ENCODE measurements around the gene LTBP2. TPM values are rescaled to one million over a fixed set of nuclear protein-coding genes. Genes with fewer than 3 reads are reported as not detected.

The LTBP2 gene
- total RNA-seq, 1 donor from 2014 or later = 26.5 TPM

DNA sequence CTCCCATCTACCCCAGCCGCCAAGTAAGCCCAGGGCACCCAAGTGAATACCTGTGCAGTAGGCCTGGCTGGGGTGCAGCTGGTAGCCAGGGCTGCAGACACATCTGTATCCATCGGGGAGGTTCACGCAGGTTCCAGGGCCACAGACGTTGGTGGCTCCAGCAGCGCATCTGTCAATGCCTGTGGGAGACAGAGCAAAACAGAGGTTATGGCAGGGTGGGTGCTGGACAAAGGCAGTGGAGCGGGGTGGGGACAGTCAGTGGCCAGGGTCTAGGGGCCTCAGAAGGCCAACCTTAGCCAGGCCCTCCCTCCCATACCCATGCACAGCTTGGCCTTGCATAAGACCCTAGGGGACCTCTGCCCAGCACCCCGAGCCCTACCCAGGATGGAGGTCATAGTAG lies 89.3 kb downstream of the LTBP2 start:
- no peaks in the 10 kb centered on the region for H3K9me3 ChIP-seq (replicated peaks)
- H3K4me3 ChIP-seq = no peak overlapping the region
- H3K27ac ChIP-seq (replicated peaks) = no peak overlapping the region
- intact Hi-C loops (cut with micrococcal nuclease) = no loop called here
- no peaks in the 10 kb centered on the region for H3K36me3 ChIP-seq
- H3K4me1 ChIP-seq = no peaks in the 10 kb centered on the region
- DNase-seq = no peak
- H3K27me3 ChIP-seq (ENCODE audit: low read depth) = peaks cover 11% of the 10 kb centered on the region
- TF ChIP-seq, protein P1, sequence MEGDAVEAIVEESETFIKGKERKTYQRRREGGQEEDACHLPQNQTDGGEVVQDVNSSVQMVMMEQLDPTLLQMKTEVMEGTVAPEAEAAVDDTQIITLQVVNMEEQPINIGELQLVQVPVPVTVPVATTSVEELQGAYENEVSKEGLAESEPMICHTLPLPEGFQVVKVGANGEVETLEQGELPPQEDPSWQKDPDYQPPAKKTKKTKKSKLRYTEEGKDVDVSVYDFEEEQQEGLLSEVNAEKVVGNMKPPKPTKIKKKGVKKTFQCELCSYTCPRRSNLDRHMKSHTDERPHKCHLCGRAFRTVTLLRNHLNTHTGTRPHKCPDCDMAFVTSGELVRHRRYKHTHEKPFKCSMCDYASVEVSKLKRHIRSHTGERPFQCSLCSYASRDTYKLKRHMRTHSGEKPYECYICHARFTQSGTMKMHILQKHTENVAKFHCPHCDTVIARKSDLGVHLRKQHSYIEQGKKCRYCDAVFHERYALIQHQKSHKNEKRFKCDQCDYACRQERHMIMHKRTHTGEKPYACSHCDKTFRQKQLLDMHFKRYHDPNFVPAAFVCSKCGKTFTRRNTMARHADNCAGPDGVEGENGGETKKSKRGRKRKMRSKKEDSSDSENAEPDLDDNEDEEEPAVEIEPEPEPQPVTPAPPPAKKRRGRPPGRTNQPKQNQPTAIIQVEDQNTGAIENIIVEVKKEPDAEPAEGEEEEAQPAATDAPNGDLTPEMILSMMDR (IDR thresholded peaks at IDR 0.05; ENCODE audit: borderline replicate concordance) = no peak

DNA sequence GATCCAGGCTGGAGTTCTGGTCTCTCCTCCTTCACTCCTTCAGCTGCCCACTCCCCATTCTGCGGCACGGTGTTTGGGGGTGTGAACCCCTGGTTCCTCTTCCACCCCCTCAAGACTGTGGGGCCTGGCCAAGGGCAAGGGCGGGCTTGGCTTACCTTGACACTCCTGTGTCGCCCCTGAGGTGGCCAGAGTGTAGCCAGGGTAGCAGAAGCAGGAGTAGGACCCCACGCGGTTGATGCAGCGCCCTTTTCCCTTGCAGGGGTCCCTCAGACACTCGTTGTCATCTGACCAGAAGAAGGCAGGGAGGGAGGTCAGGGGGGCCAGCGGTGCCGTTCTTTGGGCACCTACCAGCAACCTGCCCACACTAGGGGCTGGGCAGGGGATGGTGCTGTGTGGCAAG lies 90.3 kb downstream of the LTBP2 start:
- no peaks in the 10 kb centered on the region for H3K36me3 ChIP-seq
- no peak overlapping the region for H3K4me3 ChIP-seq
- TF ChIP-seq, protein P1 (IDR thresholded peaks at IDR 0.05; ENCODE audit: borderline replicate concordance) = no peak
- peaks cover 11% of the 10 kb centered on the region for H3K27me3 ChIP-seq (ENCODE audit: low read depth)
- no peak overlapping the region for H3K27ac ChIP-seq (replicated peaks)
- intact Hi-C loops (cut with micrococcal nuclease) = no loop called here
- DNase-seq = no peak
- no peaks in the 10 kb centered on the region for H3K4me1 ChIP-seq
- H3K9me3 ChIP-seq (replicated peaks) = no peaks in the 10 kb centered on the region

DNA sequence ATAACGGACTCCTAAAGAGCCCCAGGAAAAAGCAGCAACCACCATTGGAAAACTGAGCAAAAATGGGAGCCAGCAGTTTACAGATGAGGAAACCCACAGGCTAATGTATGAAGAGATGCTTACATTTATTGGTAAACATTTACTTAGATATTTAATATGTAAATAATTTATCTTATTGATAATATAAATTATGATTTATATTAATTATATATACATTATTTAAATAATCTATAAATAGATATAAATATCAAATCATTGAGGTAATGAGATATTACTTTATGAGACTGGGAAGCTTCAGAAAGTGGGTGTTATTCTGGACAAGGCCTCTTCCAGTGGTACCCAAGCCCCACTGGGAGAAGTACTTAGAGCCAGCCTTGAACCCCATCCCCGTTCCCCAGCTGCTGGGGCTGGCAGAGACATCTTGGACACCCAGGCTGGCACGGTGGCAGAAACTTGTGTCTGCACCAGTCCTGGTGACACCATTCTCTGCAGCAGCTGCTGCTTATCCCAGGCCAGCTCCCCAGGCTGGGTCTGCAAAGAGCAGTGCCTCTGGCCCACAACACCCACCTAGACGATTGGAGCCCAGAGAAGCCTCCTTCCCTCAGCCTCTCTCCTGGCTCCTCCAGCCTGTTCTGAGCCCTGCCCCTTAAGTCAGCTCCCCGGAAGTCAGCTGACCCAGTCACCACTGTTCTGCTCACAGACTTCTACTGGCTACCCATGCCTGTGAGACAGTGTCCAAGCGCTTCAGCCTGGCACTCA lies 92.5 kb downstream of the LTBP2 start:
- intact Hi-C loops (cut with micrococcal nuclease) = no loop called here
- no peak for DNase-seq
- no peaks in the 10 kb centered on the region for H3K36me3 ChIP-seq

DNA sequence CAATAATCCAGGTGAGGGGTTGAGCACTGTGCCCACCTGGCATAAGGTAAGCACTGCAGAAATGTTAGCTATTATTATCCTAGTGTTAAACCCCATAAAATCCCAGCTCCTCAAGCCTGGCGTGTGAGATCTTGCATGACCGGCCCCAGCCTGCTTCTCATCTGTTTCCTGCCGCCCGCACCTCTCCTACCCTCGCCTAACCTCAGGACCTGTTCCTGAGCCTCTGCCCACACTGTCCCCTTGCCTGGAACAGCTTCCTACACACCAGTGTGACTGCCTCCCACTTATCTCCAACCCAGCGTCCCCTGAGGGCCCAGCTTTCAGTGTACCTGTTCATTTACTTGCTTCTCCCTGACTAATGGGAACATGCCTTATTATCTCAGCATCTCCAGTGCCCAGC lies 93.8 kb downstream of the LTBP2 start:
- TF ChIP-seq, protein P1 (IDR thresholded peaks at IDR 0.05; ENCODE audit: borderline replicate concordance) = no peak
- no peak for DNase-seq
- Histone ChIP-seq H3K4me1 (no peaks in the 10 kb centered on the region), H3K4me3 (no peak overlapping the region), H3K36me3 (no peaks in the 10 kb centered on the region), H3K9me3 (replicated peaks) (no peaks in the 10 kb centered on the region), H3K27me3 (ENCODE audit: low read depth) (peaks cover 5% of the 10 kb centered on the region), H3K27ac (replicated peaks) (no peak overlapping the region)
- intact Hi-C loops (cut with micrococcal nuclease) = no loop called here

More for the DNA sequence above, 92.5 kb downstream of the LTBP2 start:
- Histone ChIP-seq H3K4me1 (no peaks in the 10 kb centered on the region), H3K9me3 (replicated peaks) (no peaks in the 10 kb centered on the region), H3K4me3 (no peak overlapping the region), H3K27ac (replicated peaks) (no peak overlapping the region), H3K27me3 (ENCODE audit: low read depth) (peaks cover 11% of the 10 kb centered on the region)
- TF ChIP-seq, protein P1 (IDR thresholded peaks at IDR 0.05; ENCODE audit: borderline replicate concordance) = no peak

DNA sequence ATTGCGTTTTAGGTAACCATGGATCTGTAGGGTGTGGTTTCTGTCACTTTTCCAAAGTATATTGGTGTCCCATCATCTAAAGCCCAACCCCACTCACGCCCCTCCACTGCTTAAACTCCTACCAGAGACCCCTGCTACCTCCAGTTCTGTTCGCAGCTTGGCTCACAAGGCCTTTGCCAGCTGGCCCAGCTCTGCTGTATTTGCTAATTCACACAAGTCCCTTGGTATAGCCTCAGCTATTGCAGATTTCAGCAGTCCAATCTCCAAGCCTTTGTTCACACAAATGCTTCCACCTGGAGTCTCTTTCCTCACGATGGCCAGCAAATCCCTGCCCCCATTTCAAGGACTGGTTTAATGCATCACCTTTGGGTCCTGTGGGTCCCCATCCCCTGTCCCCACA lies 94.3 kb downstream of the LTBP2 start:
- TF ChIP-seq, protein P1 (IDR thresholded peaks at IDR 0.05; ENCODE audit: borderline replicate concordance) = no peak
- H3K27me3 ChIP-seq (ENCODE audit: low read depth) = no peaks in the 10 kb centered on the region
- H3K9me3 ChIP-seq (replicated peaks) = no peaks in the 10 kb centered on the region
- no peak overlapping the region for H3K27ac ChIP-seq (replicated peaks)
- H3K36me3 ChIP-seq = no peaks in the 10 kb centered on the region
- no peaks in the 10 kb centered on the region for H3K4me1 ChIP-seq
- DNase-seq = no peak
- intact Hi-C loops (cut with micrococcal nuclease) = no loop called here
- no peak overlapping the region for H3K4me3 ChIP-seq

All from left ventricle myocardium inferior (tissue), 1 donor.